Raji (cell line): Measurements from ENCODE around the gene PINLYP.

Experiments
- POLR2A ChIP-seq: IDR thresholded peaks from 2 replicates; pipeline ENCODE4 v1.6.1; 2011; ENCODE audit warnings: low read depth, low read length, control low read depth; ENCODE audit not compliant: insufficient read depth

PINLYP gene

DNA sequence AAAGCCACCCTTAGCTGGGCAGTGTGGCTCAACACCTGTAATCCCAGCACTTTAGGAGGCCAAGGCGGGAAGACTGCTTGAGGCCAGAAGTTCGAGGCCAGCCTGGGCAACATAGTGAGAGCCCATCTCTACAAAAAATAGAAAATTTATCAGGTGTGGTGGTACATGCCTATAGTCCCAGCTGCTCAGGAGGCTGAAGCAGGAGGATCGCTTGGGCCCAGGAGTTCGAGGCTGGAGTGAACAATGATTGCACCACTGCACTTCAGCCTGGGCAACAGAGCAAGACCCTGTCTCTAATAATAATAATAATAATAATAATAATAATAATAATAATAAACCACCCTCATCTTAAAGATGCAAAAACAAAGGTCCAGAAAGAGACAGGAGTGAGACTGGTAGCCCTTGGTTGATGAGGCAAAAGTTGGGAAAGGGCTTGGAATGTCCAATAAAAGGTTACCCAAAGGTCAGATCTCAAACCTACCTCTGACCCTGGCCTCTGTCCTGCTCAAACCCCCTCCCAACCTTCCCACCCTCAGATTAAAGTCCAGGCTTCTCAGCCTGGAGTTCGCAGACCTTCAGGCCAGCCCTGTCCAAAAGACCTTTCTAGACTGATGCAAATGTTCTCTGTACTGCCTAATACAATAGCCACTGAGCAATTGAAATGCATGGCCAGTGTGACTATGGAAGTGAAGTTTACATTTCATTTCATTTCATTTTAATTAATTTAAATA, 33.5 kb upstream of the PINLYP start:
- TF ChIP-seq POLR2A, result no peak

DNA sequence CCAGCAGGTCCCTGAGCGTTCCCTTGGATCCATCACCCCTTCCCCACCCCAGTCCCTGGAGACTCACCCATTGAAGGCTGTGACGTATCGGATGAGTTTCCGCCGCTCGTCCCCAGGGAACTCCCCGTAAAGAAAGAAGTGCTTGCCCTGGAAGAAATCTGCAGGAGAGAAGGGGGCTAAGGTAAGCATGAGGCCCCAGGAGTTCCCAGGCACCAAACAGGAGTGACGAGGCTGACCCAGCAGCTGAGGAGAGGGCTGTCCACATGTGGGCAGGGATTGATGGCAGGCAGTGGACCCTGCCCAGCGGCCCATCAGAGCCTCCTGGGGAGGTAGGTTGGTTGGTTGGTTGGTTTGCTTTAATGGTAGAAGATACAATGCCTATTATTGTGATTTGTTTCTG, 31.5 kb upstream of the PINLYP start:
- TF ChIP-seq POLR2A, result no peak

DNA sequence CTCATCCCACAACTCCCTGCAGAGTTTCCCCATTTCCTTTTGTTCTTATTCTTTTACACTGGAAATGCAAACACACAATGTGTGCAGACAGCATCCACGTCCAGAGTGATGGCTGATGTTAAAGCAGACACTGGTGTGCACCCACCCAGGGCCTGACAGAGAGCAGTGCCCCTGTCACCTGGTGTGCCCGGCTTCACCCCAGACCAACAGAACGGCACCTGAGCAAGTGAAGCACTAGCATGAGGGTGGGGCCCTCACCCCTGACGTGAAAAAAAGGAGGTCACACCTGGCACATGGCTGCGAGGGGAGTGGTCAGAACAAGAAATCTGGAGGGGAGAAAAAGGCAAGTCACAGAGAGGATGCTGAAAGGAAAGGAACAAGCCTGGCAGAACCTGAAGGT, 30.3 kb upstream of the PINLYP start:
- no peak for TF ChIP-seq POLR2A

DNA sequence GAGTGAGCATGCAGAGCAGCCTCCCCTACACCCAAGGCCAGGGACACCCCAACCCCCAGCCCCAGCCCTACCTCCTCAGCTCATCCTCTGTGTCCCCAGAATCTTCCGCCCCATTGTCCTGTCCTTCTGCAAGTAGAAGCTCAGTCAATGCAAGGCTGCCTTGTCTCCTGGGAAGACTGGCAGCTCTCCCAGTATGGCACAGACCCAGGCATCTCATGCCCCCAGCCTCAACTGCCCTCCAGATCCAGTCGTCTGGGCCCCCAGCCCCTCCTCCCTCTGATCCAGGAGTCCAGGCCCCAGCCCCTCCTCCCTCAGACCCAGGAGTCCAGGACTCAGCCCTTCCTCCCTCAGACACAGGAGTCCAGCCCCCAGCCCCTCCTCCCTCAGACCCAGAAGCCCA, 29.6 kb upstream of the PINLYP start:
- TF ChIP-seq POLR2A, result no peak

DNA sequence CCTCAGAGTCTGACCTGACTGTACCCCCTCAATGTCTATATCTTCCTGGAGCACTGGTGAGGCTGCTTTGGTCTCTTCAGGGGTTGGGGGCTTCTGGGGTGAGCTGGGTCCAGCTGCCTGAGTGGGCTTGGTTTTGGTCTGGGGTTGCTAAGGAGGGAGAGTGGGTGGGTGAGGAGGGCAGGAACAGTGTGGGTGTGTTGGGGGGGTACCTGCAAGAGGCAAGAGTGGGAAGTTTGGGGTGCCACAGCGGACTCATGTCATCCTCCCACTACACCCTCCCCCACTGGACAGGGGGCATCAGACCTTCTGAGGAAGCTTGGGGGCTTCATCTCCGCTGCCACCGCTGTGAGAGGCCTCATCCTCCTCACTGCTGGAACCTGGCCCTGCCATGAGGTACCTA, 29.0 kb upstream of the PINLYP start:
- TF ChIP-seq POLR2A, result no peak

DNA sequence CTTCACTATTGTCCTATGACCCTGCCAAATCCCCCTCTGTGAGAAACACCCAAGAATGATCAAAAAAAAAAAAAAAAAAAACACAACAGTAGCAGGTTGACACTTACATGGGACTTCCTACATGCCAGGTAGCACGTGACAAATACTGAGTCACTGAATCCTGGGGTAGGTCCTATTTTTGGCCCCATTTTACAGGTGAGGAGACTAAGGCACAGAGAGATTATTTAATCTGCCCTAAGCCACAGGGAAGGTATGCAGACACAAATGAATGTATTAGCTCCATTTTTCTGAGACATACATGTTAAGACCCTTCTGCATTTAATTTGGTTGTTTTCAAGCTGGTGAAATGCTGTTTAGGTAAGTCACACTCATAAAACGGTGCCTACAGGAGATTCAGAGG, 26.9 kb upstream of the PINLYP start:
- TF ChIP-seq POLR2A, result no peak

DNA sequence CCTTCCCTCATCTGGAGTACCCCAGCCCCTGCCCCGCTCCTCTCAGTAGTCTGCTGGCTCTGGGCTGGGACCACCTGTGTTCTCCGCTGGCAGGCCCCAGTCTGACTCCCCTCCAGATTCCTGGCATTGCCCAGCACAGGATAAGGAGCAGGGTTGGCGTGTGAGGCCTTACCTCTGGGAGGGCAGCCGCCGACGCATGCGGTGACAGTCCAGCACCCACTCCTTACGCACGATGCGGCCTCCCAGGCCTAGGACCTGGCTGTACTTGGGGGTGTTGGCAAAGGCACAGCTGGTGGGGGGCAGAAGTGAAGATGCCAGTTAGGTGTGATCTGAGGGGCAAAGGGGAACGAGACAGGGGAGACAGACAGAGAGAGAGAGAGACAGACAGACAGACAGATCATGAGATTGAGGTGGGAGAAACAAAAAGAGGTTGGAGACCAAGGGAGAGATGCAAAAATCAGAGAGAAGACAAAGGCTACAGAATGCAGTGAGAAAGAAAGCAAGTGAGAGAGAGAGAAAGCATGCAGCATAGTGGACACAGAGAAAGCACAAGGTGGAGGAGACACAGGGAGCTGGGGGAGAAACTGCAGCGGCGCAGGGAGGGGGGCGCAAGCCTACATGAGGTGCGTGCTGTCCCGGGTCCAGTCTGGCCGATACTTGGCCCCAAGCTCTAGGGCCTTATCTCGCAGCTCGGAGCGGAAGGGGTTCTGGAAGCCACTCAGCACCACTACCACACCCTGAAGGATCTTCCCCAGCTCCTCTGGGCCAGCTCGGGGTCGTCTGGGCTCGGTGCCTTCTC, 24.0 kb upstream of the PINLYP start:
- TF ChIP-seq POLR2A, result no peak

DNA sequence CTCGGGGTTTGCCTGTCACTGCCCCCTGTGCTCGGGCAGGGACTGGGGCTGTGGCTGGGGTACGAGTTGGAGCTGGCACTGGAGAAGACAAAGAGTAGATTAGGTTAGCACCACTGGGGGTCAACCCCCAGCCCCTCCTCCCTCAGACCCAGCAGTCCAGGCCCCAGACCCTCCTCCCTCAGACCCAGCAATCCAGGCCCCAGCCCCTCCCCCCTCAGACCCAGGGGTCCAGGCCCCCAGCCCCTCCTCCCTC, 23.5 kb upstream of the PINLYP start:
- no peak for TF ChIP-seq POLR2A

DNA sequence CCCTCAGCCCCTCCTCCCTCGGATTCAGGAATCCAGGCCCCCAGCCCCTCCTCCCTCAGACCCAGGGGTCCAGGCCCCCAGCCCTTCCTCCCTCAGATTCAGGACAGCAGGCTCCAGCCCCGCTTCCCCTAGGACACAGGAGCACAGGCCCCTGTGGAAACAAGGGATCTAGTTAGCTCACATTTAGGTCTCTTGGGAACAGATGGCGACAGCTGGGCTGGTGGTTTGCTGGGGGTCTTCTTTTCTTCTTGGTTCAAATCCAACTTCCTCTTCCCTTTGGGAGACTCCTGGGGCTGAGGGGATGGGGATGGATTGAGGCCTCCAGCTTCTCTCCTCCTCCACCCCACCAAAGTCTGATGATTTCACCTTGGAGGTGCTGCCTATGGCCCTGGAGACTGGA, 23.0 kb upstream of the PINLYP start:
- TF ChIP-seq POLR2A, result no peak

DNA sequence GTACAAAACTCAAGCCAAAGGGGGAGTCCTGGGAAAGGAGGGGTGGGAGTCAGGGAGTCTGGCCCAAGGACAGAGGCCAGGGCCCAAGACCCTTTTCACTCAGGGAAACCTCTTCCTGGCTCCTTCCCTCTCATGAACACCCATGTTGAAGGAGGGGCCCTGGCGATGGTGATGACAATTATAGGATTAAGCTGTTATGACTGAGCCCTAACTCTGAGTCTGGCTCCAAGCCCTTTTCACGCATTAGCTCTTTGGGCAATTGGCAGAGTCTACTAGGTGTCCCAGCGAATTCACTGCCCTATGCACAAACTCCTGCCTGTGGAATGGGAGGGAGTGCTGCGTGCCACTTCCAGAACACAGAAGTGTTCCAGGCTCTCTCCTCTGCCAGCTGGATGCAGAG, 21.9 kb upstream of the PINLYP start:
- TF ChIP-seq POLR2A, result no peak

DNA sequence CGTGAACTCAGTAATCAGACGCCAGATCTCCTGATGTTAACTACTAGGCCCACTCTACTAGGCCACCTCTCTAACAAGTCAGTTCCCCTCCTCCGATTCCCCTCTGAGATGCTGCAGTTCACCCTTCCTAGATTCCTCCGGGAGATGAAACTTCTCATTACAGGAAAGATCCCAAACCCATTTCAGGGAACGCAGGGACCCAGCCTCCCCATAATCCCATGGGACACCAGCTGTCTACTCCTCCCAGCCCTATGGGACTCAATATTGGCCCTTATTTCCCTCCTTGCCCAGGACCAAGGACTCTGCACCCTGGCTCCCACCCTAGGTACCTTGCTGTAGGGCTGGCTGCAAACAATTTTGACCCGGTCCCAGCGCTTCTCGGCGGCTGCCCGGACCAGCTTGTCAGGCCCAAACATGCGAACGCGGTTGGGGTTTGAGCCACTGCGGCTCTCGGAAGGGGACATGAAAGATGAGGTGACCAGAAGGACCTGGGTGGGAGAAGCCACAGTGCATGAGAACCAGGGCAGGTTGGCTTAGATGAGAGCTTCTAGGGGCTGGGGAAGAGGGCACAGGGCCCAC, 21.2 kb upstream of the PINLYP start:
- no peak for TF ChIP-seq POLR2A

DNA sequence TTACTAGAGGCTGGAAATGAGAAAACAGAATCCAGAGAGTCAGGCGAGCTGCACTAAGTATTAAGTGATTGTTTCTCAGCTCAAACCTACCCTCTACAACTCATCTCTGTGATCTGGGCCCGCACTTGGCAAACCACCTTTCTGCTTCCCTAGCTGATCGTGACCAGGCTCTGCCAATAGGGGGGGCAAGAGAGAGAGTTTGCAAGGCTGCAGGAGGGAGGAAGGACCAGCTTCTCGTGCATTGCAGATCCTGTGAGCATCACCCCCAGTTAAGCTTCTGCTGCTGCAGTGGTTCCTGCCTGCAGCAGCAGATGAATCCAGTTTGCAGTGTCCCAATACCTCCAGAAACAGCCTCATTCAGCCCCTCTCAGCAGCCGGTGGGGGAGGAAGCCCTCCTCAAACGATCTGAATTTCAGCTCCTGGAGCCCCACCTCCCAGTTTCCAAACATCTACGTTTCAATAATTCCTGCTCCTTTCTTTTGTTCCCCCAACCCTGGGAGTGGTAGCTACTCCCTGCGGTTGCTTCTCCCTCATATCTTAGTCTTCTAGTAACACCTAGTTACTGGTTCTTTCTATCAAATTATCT, 20.3 kb upstream of the PINLYP start:
- no peak for TF ChIP-seq POLR2A

DNA sequence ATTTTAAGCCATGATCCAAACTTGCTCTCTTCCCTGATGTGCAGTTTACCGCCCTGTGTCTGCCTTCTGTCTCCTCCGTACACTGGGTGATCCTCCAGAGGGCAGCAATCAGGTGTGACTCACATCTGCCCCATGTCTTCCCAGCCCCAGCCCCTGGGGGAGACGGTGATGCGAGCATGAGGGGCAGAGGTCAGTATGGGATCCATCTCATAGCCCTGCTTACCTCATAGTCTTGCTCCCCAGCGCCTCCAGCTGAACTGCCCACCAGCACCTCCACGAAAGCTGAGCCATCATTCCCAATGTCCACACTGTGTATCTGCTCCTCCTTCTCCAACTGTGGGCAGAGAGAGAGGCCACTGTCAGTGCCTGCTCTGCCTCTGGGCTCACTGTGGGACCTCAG, 14.9 kb upstream of the PINLYP start:
- TF ChIP-seq POLR2A, result no peak

DNA sequence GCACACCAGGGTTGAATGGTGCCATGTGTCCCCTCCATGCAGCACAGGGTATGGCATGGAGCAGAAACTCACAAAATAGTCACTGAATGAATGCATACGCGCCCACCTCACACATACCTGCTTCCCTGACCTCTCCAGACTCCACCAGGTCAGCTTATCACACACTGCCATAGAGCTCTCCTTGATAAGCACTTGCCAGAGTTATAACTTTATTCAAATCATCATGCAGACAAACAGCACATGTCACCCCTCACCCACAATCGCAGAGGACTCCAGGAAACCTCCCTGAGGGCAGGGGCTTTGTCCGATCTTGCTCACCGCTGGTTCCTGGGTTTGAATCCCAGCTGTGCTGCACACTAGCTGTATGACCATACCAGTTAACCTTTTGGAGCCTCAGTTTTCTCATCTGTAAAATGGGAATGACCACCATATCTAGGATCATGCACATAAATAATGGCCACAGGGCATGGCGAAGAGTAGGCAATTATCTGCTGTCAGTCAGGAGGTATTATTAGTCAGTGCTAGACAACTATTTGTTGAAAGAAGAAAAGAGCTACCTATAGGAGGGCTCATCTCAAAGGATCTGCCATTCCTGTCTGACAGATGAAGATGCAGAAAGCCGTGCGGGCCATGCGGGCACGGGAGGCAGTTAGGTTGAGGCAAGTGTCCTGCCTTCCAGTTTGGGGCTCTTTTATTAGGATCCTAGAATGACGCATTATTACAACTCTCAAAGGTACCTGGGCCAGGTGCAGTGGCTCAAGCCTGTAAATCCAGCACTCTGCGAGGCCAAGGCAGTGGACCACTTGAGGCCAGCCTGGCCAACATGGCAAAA, 14.2 kb upstream of the PINLYP start:
- TF ChIP-seq POLR2A, result no peak

DNA sequence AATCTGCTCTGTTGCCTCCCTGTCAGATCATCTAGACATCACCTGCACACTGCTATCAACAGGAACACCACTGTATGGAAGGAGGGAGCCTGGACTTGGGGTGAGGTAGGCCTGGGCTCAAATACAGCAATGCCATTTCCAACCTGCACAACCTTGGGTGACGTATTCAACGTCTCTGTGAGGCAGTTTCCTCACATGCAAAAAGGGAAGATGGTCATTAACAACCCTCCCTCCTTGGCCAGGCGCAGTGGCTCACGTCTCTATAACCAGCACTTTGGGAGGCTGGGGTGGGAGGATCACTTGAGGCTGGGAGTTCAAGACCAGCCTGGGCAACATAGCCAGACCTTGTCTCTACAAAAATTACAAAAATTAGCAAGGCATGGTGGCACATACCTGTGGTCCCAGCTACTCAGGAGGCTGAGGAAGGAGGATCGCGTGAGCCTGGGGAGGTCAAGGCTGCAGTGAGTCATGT, 13.3 kb upstream of the PINLYP start:
- no peak for TF ChIP-seq POLR2A

DNA sequence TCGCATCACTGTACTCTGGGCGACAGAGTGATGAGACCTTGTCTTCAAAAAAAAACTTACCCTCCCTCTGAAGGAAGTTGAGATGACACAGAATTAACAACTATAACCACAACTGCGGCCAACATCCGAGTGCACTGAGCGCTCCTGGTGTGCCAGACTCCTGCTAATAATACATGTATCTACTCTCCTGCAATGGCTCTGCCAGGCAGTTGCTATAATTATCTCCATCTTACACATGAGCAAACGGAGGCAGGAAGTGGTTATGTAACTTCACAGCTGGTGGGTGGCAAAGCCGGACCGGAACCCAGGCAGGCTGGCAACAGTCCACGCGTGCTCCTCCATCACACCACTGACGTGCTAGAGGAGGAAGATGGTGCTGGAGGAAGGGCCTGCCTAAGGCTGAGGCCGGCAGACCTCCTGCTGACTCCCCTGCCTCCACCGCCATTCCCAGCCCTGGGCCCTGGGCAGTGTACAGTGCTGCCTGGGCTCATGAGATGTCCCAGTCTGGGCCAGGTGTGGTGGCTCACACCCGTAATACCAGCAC, 12.8 kb upstream of the PINLYP start:
- TF ChIP-seq POLR2A, result no peak
